Left ventricle myocardium inferior (tissue), 1 donor: ENCODE results near the gene MUC6. TPM values are rescaled to one million over a fixed set of nuclear protein-coding genes. Genes with fewer than 3 reads are reported as not detected.
"Not testable (repeated sequence)": the region's sequence is repeated elsewhere in the genome, so short reads cannot be mapped to it uniquely, and the experiment has no call there.

Source experiments
- DNase-seq: peaks from one replicate; pipeline ENCODE4 v3.0.0-alpha.2; 2020
- H3K27ac ChIP-seq: fragments of 200-600 bp; replicated peaks from 2 replicates; pipeline ENCODE4 v1.8.0; 2021
- H3K27me3 ChIP-seq: fragments of 200-600 bp; 2 replicates; pipeline ENCODE4 v1.8.0; 2021; ENCODE audit warnings: low read depth
- H3K36me3 ChIP-seq: fragments of 200-600 bp; 2 replicates; pipeline ENCODE4 v1.8.0; 2021
- H3K4me1 ChIP-seq: fragments of 200-600 bp; 2 replicates; pipeline ENCODE4 v1.8.0; 2021
- H3K4me3 ChIP-seq: fragments of 200-600 bp; 2 replicates; pipeline ENCODE4 v1.8.0; 2021; ENCODE audit warnings: mild to moderate bottlenecking, moderate library complexity
- H3K9me3 ChIP-seq: fragments of 200-600 bp; replicated peaks from 2 replicates; pipeline ENCODE4 v1.8.0; 2021
- CTCF ChIP-seq: fragments of 200-600 bp; IDR thresholded peaks from 2 replicates; pipeline ENCODE4 v1.8.0; 2021; ENCODE audit warnings: antibody characterized with exemption, mild to moderate bottlenecking, borderline replicate concordance
- intact Hi-C: fragments of 100-400 bp; cut with micrococcal nuclease; formaldehyde crosslinking; loops from one replicate; pipeline ENCODE4 v1.11.0; 2022
- total RNA-seq: library from RNA; stranded (reverse); fragmentation: NEBNext Ultra II Directional; extraction: Animal tissue kit (Norgen Biotek cat#: 25700); gene quantifications from one replicate; pipeline ENCODE4 v1.2.1, GENCODE V29; 2021
- donor health status: DM: no; HTN: yes; CAD: no; lungs with severe emphysema.

The MUC6 gene
- total RNA-seq, 1 donor from 2014 or later = not detected

DNA sequence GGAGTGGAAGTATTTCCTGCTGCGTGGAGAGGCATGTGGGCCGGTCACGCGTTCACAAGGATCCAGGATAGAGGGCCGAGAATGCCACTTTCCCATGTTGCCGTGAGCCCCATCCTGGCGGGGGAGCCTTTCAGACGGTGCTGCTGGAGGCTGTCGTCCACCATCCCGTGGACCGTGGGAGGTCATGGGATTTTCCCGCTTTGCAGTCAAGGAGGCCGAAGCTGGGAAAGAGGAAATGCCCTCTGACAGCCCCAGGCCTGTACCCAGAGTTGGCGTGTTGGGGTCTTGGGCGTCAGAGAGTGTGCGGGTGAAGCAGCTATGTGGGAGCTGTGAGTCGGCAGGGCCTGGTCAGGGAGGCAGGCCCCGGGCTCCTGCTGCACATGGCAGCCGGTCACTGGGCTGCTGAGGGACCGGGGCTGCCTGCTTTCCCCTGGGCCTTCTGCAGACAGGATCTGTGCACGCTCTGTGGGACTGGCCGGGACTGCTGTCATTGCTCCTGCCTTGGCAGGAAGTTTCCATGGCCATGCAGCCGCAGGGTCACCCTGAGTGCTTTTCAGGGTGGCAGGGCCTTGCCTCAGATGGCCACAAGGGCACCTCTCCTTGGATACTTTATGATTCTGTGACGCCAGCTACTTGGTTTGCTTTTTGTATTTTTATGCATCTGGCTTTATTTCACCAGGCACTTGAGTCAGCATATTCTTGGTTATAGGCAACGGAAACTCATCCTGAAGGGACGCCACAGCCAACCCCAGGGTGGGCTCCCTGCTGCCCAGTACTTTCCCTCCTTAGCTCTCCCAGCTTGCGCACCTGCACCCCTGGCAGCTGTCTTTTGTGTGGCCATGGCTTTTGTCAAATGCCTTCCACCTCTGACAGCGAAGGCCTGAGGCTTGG is 58.4 kb downstream of the MUC6 start:
- H3K36me3 ChIP-seq = peaks cover 64% of the 10 kb centered on the region
- intact Hi-C loops = no loop called here

GRCh38 chr11:976431-977160 is 59.9 kb downstream of the MUC6 start:
- H3K27ac ChIP-seq = no peak overlapping the region
- intact Hi-C loops = no loop called here

More for the DNA sequence above, 58.4 kb downstream of the MUC6 start:
- Histone ChIP-seq H3K27ac (no peak overlapping the region), H3K4me3 (no peak overlapping the region), H3K27me3 (no peaks in the 10 kb centered on the region), H3K9me3 (no peaks in the 10 kb centered on the region), H3K4me1 (peaks cover 17% of the 10 kb centered on the region)
- DNase-seq = no peak
- no peak for TF ChIP-seq CTCF

GRCh38 chr11:975827-976226 is 60.7 kb downstream of the MUC6 start:
- no peaks in the 10 kb centered on the region for H3K9me3 ChIP-seq
- H3K27ac ChIP-seq = no peak overlapping the region
- H3K27me3 ChIP-seq = no peaks in the 10 kb centered on the region
- intact Hi-C loops = no loop called here
- DNase-seq = no peak
- H3K36me3 ChIP-seq = peaks cover 65% of the 10 kb centered on the region
- no peak for TF ChIP-seq CTCF
- H3K4me1 ChIP-seq = peaks cover 17% of the 10 kb centered on the region
- H3K4me3 ChIP-seq = no peak overlapping the region

More at GRCh38 chr11:976431-977160, 59.9 kb downstream of the MUC6 start:
- DNase-seq = no peak
- no peaks in the 10 kb centered on the region for H3K27me3 ChIP-seq
- H3K36me3 ChIP-seq = peaks cover 70% of the 10 kb centered on the region
- no peaks in the 10 kb centered on the region for H3K9me3 ChIP-seq
- TF ChIP-seq CTCF = no peak
- H3K4me1 ChIP-seq = peaks cover 17% of the 10 kb centered on the region
- H3K4me3 ChIP-seq = no peak overlapping the region

GRCh38 chr11:975376-975775 is 61.1 kb downstream of the MUC6 start:
- intact Hi-C loops = not testable (repeated sequence)

GRCh38 chr11:973237-973636 is 63.3 kb downstream of the MUC6 start:
- intact Hi-C loops = no loop called here
- H3K36me3 ChIP-seq = peaks cover 59% of the 10 kb centered on the region

More at GRCh38 chr11:975376-975775, 61.1 kb downstream of the MUC6 start:
- H3K36me3 ChIP-seq = peaks cover 65% of the 10 kb centered on the region
- not testable (repeated sequence) for H3K27me3 ChIP-seq, H3K9me3 ChIP-seq, H3K27ac ChIP-seq, H3K4me3 ChIP-seq, DNase-seq
- peaks cover 17% of the 10 kb centered on the region for H3K4me1 ChIP-seq

More at GRCh38 chr11:973237-973636, 63.3 kb downstream of the MUC6 start:
- Histone ChIP-seq H3K4me1 (peaks cover 29% of the 10 kb centered on the region), H3K27ac (no peak overlapping the region), H3K27me3 (no peaks in the 10 kb centered on the region), H3K4me3 (no peak overlapping the region), H3K9me3 (no peaks in the 10 kb centered on the region)
- no peak for DNase-seq
- no peak for TF ChIP-seq CTCF
